K562 (cell line): ENCODE measurements around the gene F12. TPM values are rescaled to one million over a fixed set of nuclear protein-coding genes. Genes with fewer than 3 reads are reported as not detected.
A peak's percentile ranks its signal among the peaks of the same experiment; 100 is the strongest.

Experiments
- ATF7 ChIP-seq: fragments of 450-650 bp; IDR thresholded peaks from 2 replicates; pipeline ENCODE4 v1.7.1; 2014; ENCODE audit warnings: mild to moderate bottlenecking, moderate library complexity
- CBFA2T2 ChIP-seq: fragments of 450-650 bp; conservative IDR thresholded peaks from 2 replicates; pipeline ENCODE4 v1.6.1; 2017; ENCODE audit warnings: mild to moderate bottlenecking
- CEBPG ChIP-seq, 3 experiments: fragments of 200-800 bp in 1 of 3; sonication (Bioruptor generic) in 1 of 3; sonication (generic) in 1 of 3; formaldehyde crosslinking in 1 of 3; IDR thresholded peaks in 2 of 3; conservative IDR thresholded peaks in 1 of 3; 2 replicates each; pipeline versions ENCODE4 v1.6.1 to v1.8.0; 2016 to 2022; ENCODE audit warnings: missing compliant biosample characterization in 2 of 3, missing genetic modification characterization in 2 of 3, mild to moderate bottlenecking in 1 of 3, missing genetic modification reagents in 1 of 3
- COPS2 ChIP-seq: fragments of 450-650 bp; conservative IDR thresholded peaks from 2 replicates; pipeline ENCODE4 v1.6.1; 2016; ENCODE audit warnings: mild to moderate bottlenecking, moderate library complexity
- DMBX1 ChIP-seq: fragments of 250-450 bp; sonication (Bioruptor Pico); IDR thresholded peaks from 2 replicates; pipeline ENCODE4 v1.8.0; 2022; ENCODE audit warnings: inconsistent platforms, mild to moderate bottlenecking, moderate library complexity, borderline replicate concordance
- E2F5 ChIP-seq: sonication (generic); formaldehyde crosslinking; IDR thresholded peaks from 2 replicates; pipeline ENCODE4 v1.8.0; 2022; ENCODE audit warnings: mild to moderate bottlenecking, missing genetic modification reagents
- LEF1 ChIP-seq: fragments of 450-650 bp; IDR thresholded peaks from 2 replicates; pipeline ENCODE4 v1.6.1; 2016; ENCODE audit warnings: mild to moderate bottlenecking
- SAFB2 ChIP-seq: fragments of 200-400 bp; formaldehyde crosslinking; IDR thresholded peaks from 2 replicates; pipeline ENCODE4 v1.6.1; 2018; ENCODE audit warnings: borderline replicate concordance, low read length, low read depth, moderate library complexity; ENCODE audit not compliant: severe bottlenecking
- ZFP1 ChIP-seq: fragments of 450-650 bp; formaldehyde crosslinking; IDR thresholded peaks from 2 replicates; pipeline ENCODE4 v1.4.0; 2020; ENCODE audit warnings: mild to moderate bottlenecking, mixed read lengths
- ZNF124 ChIP-seq: sonication (generic); formaldehyde crosslinking; IDR thresholded peaks from 2 replicates; pipeline ENCODE4 v1.8.1; 2022; ENCODE audit warnings: missing genetic modification reagents
- ZNF232 ChIP-seq: sonication (generic); formaldehyde crosslinking; IDR thresholded peaks from 2 replicates; pipeline ENCODE4 v1.8.0; 2022; ENCODE audit warnings: mild to moderate bottlenecking, missing genetic modification reagents
- ZNF311 ChIP-seq: fragments of 250-450 bp; sonication (Bioruptor Pico); IDR thresholded peaks from 2 replicates; pipeline ENCODE4 v1.4.0; 2020; ENCODE audit warnings: mild to moderate bottlenecking, moderate library complexity
- ZNF609 ChIP-seq: sonication (generic); formaldehyde crosslinking; IDR thresholded peaks from 2 replicates; pipeline ENCODE4 v1.8.1; 2023; ENCODE audit warnings: missing genetic modification reagents, mild to moderate bottlenecking, borderline replicate concordance
- polyA plus RNA-seq, 8 experiments: library from polyadenylated mRNA; depleted of rRNA in 4 of 8; stranded (reverse) in 5 of 8; unstranded in 3 of 8; fragments of >200 nt; fragmentation: Nextera tagmentation in 2 of 8; fragmentation: Illumina TruSeq in 1 of 8; extraction: Ambion mirVana in 2 of 8; extraction: Trizol in 1 of 8; gene quantifications; 2 replicates each; pipeline versions ENCODE4 v1.2.1 to v1.2.3, GENCODE V29; 2011 to 2014; ENCODE audit warnings: inconsistent platforms in 1 of 8, missing spikeins in 1 of 8
- total RNA-seq, 7 experiments: library from RNA; depleted of rRNA in 6 of 7; stranded (reverse); fragments of >200 nt in 6 of 7; fragmentation: Illumina TruSeq in 2 of 7; extraction: Trizol in 2 of 7; gene quantifications; 2 replicates each; pipeline versions ENCODE4 v1.2.1 to v1.2.3, GENCODE V29; 2011 to 2021; ENCODE audit warnings: low replicate concordance in 1 of 7
- TF ChIP-seq, protein P1 (sequence below): fragments of 250-450 bp; sonication (Bioruptor Pico); IDR thresholded peaks from 2 replicates; pipeline ENCODE4 v1.5.0; 2021; ENCODE audit warnings: mild to moderate bottlenecking, moderate library complexity
- TF ChIP-seq, protein P2 (sequence below): sonication (generic); formaldehyde crosslinking; IDR thresholded peaks from 2 replicates; pipeline ENCODE4 v1.8.1; 2023; ENCODE audit warnings: mild to moderate bottlenecking, missing genetic modification reagents

The F12 gene
- total and polyA plus RNA-seq, 9 of the 15 experiments (the other 6 are each of a cell fraction or from before 2014, with no cell fraction given) = 0.59 to 18.3 (median 3.6) TPM

GRCh38 chr5:177390363-177391300, 18.7 kb downstream of the F12 start (continued):
- TF ChIP-seq, protein P1, sequence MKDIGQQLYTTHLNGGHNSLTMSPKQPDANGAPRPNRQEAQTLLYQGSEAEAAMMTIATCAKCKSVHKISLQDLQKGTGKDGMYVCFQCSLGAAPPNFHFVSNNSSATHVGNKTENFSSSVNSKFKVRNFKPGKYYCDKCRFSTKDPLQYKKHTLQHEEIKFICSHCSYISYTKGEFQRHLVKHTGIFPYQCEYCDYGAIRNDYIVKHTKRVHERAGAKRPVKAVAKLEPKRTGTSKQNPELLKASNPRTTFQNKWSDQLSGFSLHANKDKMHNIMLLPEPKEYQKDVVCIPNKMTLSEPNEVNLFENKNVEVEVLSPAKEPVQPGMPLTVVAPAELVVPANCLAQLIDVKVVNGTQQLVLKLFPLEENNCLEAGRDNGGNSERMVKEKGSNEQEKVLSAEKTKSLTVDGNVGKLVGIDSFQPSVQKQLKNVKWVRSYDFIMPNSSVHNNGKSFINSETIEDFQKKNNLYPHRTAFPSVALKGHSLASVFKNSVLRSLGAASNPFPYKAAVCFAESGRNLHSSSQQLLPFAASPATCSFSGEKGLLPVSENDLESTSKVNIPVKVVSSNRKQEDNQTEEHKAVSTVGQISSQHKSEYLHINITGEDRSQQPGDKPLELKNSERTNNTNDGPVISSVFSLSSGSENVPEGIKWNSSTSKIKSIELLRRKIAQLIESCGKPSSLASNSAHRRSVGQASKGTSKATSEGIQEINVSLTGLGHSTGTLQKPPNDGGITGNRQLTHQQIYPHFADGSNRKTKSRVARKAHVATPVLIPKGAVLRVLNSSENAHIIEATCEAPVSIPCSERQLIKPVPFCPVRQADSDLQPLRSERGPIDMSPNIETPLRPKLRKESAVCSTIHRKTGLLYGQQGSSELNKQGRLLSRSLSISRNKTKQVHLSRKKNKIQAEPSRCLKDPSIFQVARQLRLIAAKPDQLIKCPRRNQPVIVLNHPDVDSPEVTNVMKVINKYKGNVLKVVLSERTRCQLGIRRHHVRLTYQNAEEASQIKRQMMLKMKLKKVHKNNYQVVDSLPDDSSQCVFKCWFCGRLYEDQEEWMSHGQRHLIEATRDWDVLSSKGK (CRISPR knock-in tag) = no peak
- TF ChIP-seq ZNF232 (CRISPR knock-in tag) = no peak
- TF ChIP-seq ZFP1 (CRISPR knock-in tag) = no peak
- no peak for TF ChIP-seq CEBPG (CRISPR knock-in tag; IDR thresholded peaks at IDR 0.05)
- no peak for TF ChIP-seq CEBPG (tag; conservative IDR thresholded peaks at IDR 0.05 in 1 of 2, IDR thresholded peaks at IDR 0.05 in 1 of 2)
- no peak for TF ChIP-seq ZNF311 (CRISPR knock-in tag)
- TF ChIP-seq DMBX1 = no peak
- TF ChIP-seq ATF7 = peak; percentile 38; the same call in 1 of the 2 replicates
- no peak for TF ChIP-seq E2F5
- TF ChIP-seq COPS2 = no peak
- no peak for TF ChIP-seq ZNF609
- TF ChIP-seq ZNF124 (CRISPR knock-in tag) = no peak
- TF ChIP-seq LEF1 = no peak
- TF ChIP-seq, protein P2, sequence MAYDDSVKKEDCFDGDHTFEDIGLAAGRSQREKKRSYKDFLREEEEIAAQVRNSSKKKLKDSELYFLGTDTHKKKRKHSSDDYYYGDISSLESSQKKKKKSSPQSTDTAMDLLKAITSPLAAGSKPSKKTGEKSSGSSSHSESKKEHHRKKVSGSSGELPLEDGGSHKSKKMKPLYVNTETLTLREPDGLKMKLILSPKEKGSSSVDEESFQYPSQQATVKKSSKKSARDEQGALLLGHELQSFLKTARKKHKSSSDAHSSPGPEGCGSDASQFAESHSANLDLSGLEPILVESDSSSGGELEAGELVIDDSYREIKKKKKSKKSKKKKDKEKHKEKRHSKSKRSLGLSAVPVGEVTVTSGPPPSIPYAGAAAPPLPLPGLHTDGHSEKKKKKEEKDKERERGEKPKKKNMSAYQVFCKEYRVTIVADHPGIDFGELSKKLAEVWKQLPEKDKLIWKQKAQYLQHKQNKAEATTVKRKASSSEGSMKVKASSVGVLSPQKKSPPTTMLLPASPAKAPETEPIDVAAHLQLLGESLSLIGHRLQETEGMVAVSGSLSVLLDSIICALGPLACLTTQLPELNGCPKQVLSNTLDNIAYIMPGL (CRISPR knock-in tag) = 0 out of 2 replicates have a peak, but pooled peaks have one; percentile 44
- peak; percentile 59 for TF ChIP-seq CBFA2T2
- TF ChIP-seq SAFB2 = no peak
